Neural cell (in vitro differentiated cells): ENCODE results near the gene HDGFL3. TPM values are rescaled to one million over a fixed set of nuclear protein-coding genes. Genes with fewer than 3 reads are reported as not detected.

Experiments used
- H2AFZ ChIP-seq: fragments of 200-600, 300-800 bp; sonication (generic), shearing (Covaris generic); 2 replicates; pipeline ENCODE4 v1.6.0; 2014; ENCODE audit warnings: low read depth, mild to moderate bottlenecking, antibody characterized with exemption, low read length, moderate library complexity
- H3F3A ChIP-seq: fragments of 200-600 bp; shearing (Covaris generic); 2 replicates; pipeline ENCODE4 v1.6.1; 2016; ENCODE audit warnings: mild to moderate bottlenecking, moderate library complexity, mixed read lengths, antibody characterized with exemption, low read length; ENCODE audit not compliant: insufficient read depth, poor library complexity, severe bottlenecking
- H3K27ac ChIP-seq: fragments of 200-600, 300-800 bp; sonication (generic), shearing (Covaris generic); 2 replicates; pipeline ENCODE4 v1.5.1; 2014; ENCODE audit warnings: mild to moderate bottlenecking, low read length, moderate library complexity
- H3K27me3 ChIP-seq: fragments of 300-800, 200-600 bp; sonication (generic), shearing (Covaris generic); 2 replicates; pipeline ENCODE4 v1.6.0; 2014; ENCODE audit warnings: mild to moderate bottlenecking, low read depth, low read length, moderate library complexity; ENCODE audit not compliant: insufficient read depth
- H3K36me3 ChIP-seq: fragments of 300-800, 200-600 bp; sonication (generic), shearing (Covaris generic); 2 replicates; pipeline ENCODE4 v1.5.1; 2014; ENCODE audit warnings: mild to moderate bottlenecking, antibody characterized with exemption, low read length, moderate library complexity; ENCODE audit not compliant: insufficient read depth
- H3K4me2 ChIP-seq: fragments of 300-800, 200-600 bp; sonication (generic), shearing (Covaris generic); 2 replicates; pipeline ENCODE4 v1.6.0; 2014; ENCODE audit warnings: mild to moderate bottlenecking, low read length
- H3K4me3 ChIP-seq: fragments of 300-800, 200-600 bp; sonication (generic), shearing (Covaris generic); 2 replicates; pipeline ENCODE4 v1.5.1; 2014; ENCODE audit warnings: mild to moderate bottlenecking, low read length, moderate library complexity
- H3K79me2 ChIP-seq: fragments of 200-600 bp; shearing (Covaris generic); replicated peaks from 2 replicates; pipeline ENCODE4 v1.6.0; 2014; ENCODE audit warnings: mild to moderate bottlenecking, low read length, moderate library complexity; ENCODE audit not compliant: insufficient read depth
- H3K9ac ChIP-seq: fragments of 300-800, 200-600 bp; sonication (generic), shearing (Covaris generic); 2 replicates; pipeline ENCODE4 v1.6.1; 2016; ENCODE audit warnings: mild to moderate bottlenecking, low read length, mixed read lengths
- H3K9me2 ChIP-seq: fragments of 200-600 bp; shearing (Covaris generic); 2 replicates; pipeline ENCODE4 v1.6.1; 2016; ENCODE audit warnings: mild to moderate bottlenecking, low read length, mixed read lengths; ENCODE audit not compliant: insufficient read depth
- H3K9me3 ChIP-seq: fragments of 200-600, 300-800 bp; sonication (generic), shearing (Covaris generic); 2 replicates; pipeline ENCODE4 v1.6.1; 2016; ENCODE audit warnings: mild to moderate bottlenecking, mixed run types, low read length, moderate library complexity, mixed read lengths
- H4K20me1 ChIP-seq: fragments of 200-600 bp; shearing (Covaris generic); 2 replicates; pipeline ENCODE4 v1.6.1; 2016; ENCODE audit warnings: mild to moderate bottlenecking, mixed run types; ENCODE audit not compliant: insufficient read depth
- CTCF ChIP-seq: fragments of 450-650 bp; IDR thresholded peaks from 2 replicates; pipeline ENCODE4 v1.5.1; 2014; ENCODE audit warnings: antibody characterized with exemption, mild to moderate bottlenecking, moderate library complexity; ENCODE audit not compliant: poor library complexity, severe bottlenecking
- EP300 ChIP-seq: fragments of 450-650 bp; conservative IDR thresholded peaks from 2 replicates; pipeline ENCODE4 v1.6.1; 2014; ENCODE audit warnings: antibody characterized with exemption, mild to moderate bottlenecking, moderate library complexity; ENCODE audit not compliant: poor library complexity, severe bottlenecking
- EZH2 ChIP-seq: fragments of 200-600, 300-800 bp; shearing (Covaris generic), sonication (generic); IDR thresholded peaks from 2 replicates; pipeline ENCODE4 v1.6.1; 2014; ENCODE audit warnings: antibody characterized with exemption, low read length, borderline replicate concordance, mild to moderate bottlenecking; ENCODE audit not compliant: insufficient read depth, poor library complexity, severe bottlenecking
- MXI1 ChIP-seq: fragments of 450-650 bp; conservative IDR thresholded peaks from 2 replicates; pipeline ENCODE4 v1.6.1; 2014; ENCODE audit warnings: antibody characterized with exemption, mild to moderate bottlenecking; ENCODE audit not compliant: poor library complexity, severe bottlenecking
- POLR2AphosphoS5 ChIP-seq: IDR thresholded peaks from 2 replicates; pipeline ENCODE4 v1.6.1; 2012
- RAD21 ChIP-seq: fragments of 450-650 bp; conservative IDR thresholded peaks from 2 replicates; pipeline ENCODE4 v1.6.1; 2014; ENCODE audit warnings: antibody characterized with exemption, mild to moderate bottlenecking, moderate library complexity
- REST ChIP-seq: IDR thresholded peaks from 2 replicates; pipeline ENCODE4 v1.6.1; 2012; ENCODE audit warnings: borderline replicate concordance
- SMC3 ChIP-seq: fragments of 450-650 bp; conservative IDR thresholded peaks from 2 replicates; pipeline ENCODE4 v1.6.1; 2014; ENCODE audit warnings: antibody characterized with exemption, mild to moderate bottlenecking, moderate library complexity; ENCODE audit not compliant: poor library complexity
- TAF1 ChIP-seq: IDR thresholded peaks from 2 replicates; pipeline ENCODE4 v1.6.1; 2012; ENCODE audit warnings: low read depth
- polyA plus RNA-seq: library from polyadenylated mRNA; depleted of rRNA; stranded (reverse); fragments of >200 nt; gene quantifications from 2 replicates; pipeline ENCODE4 v1.2.3, GENCODE V29; 2014

Gene HDGFL3
- polyA plus RNA-seq, 1 donor from 2014 or later = 339 TPM

GRCh38 chr15:83119968-83120581, 87.5 kb downstream of the HDGFL3 start:
- Histone ChIP-seq H2AFZ (no peak overlapping the region), H3K36me3 (peaks cover 3% of the 10 kb centered on the region), H3K4me2 (no peak overlapping the region), H3K27me3 (no peaks in the 10 kb centered on the region), H4K20me1 (no peaks in the 10 kb centered on the region), H3K9ac (no peak overlapping the region), H3K4me3 (no peak overlapping the region), H3K9me2 (no peaks in the 10 kb centered on the region), H3K27ac (no peak overlapping the region), H3K9me3 (no peaks in the 10 kb centered on the region), H3F3A (no peaks in the 10 kb centered on the region), H3K79me2 (no peaks in the 10 kb centered on the region)
- TF ChIP-seq TAF1 (no peak), MXI1 (no peak), EZH2 (no peak), REST (no peak), RAD21 (no peak), EP300 (no peak), CTCF (no peak), SMC3 (no peak), POLR2AphosphoS5 (no peak)

- Histone ChIP-seq H3K9me3 (no peaks in the 10 kb centered on the region), H4K20me1 (no peaks in the 10 kb centered on the region), H3F3A (no peaks in the 10 kb centered on the region), H3K36me3 (no peaks in the 10 kb centered on the region), H3K27ac (no peak overlapping the region), H3K4me3 (no peak overlapping the region), H2AFZ (no peak overlapping the region), H3K4me2 (no peak overlapping the region), H3K9me2 (no peaks in the 10 kb centered on the region), H3K9ac (no peak overlapping the region), H3K27me3 (no peaks in the 10 kb centered on the region), H3K79me2 (no peaks in the 10 kb centered on the region)
- TF ChIP-seq CTCF = no peak
- no peak for TF ChIP-seq RAD21
- TF ChIP-seq MXI1 = no peak
- no peak for TF ChIP-seq SMC3
- TF ChIP-seq EZH2 = no peak
- TF ChIP-seq REST = no peak
- TF ChIP-seq TAF1 = no peak
- TF ChIP-seq POLR2AphosphoS5 = no peak
Observed at GRCh38 chr15:83118968-83119367, 88.7 kb downstream of the HDGFL3 start.
